Stomach (tissue), 4 donors: Measurements from ENCODE around the gene LMTK2.

ENCODE experiments used
- EP300 ChIP-seq: sonication (generic); formaldehyde crosslinking; IDR thresholded peaks from one replicate; pipeline ENCODE4 v1.6.1; 2017; ENCODE audit warnings: antibody characterized with exemption
- POLR2AphosphoS5 ChIP-seq, 3 donors: sonication (generic); formaldehyde crosslinking; IDR thresholded peaks; one replicate each; pipeline ENCODE4 v1.6.1; 2016; ENCODE audit warnings: antibody characterized with exemption in 3 of 3
- TF ChIP-seq, protein P1 (sequence below), 7 experiments: fragments of 450-650 bp in 4 of 7; fragments of 200-600 bp in 3 of 7; sonication (generic) in 3 of 7; IDR thresholded peaks; one replicate each; pipeline ENCODE4 v1.5.1; 2016 to 2019; ENCODE audit warnings: antibody characterized with exemption in 7 of 7, control low read depth in 2 of 7, mild to moderate bottlenecking in 1 of 7

DNA sequence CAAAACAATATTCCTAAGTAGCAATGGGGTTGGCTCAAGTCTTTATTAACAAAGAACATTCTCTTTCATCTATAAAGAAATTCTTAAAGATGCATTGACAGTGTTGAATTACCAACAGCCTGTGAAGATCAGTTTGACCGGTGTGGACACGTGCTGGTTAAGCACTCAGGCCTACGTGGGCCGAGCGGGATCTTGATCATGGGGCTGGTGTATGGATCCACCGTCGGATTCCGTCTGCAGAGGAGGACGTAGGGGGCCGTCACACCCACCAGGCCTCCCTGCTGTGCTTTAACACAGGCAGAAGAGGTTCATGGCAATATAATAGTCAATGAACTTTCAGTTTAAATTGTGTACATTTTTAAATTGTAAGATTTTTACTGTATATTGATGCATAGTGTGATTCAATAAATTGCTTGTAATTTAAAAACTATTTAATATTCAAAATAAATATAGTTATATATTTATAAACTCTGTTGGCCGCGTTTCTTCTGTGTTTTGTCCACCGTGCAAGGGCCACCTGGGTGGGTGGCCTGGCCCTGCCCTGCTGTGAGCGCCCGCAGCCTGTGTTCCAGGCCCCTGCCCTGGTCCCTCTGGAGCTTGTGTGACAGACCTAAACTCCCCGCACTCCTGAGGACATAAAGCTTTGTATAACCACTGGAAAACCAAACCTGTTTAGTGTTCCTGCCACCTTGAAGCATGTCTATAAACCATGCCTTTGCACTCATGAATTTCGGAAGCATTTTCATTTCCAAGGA lies 102.7 kb downstream of the LMTK2 start:
- TF ChIP-seq, protein P1, sequence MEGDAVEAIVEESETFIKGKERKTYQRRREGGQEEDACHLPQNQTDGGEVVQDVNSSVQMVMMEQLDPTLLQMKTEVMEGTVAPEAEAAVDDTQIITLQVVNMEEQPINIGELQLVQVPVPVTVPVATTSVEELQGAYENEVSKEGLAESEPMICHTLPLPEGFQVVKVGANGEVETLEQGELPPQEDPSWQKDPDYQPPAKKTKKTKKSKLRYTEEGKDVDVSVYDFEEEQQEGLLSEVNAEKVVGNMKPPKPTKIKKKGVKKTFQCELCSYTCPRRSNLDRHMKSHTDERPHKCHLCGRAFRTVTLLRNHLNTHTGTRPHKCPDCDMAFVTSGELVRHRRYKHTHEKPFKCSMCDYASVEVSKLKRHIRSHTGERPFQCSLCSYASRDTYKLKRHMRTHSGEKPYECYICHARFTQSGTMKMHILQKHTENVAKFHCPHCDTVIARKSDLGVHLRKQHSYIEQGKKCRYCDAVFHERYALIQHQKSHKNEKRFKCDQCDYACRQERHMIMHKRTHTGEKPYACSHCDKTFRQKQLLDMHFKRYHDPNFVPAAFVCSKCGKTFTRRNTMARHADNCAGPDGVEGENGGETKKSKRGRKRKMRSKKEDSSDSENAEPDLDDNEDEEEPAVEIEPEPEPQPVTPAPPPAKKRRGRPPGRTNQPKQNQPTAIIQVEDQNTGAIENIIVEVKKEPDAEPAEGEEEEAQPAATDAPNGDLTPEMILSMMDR (IDR thresholded peaks at IDR 0.05) = no peak
- TF ChIP-seq EP300 (no peak), POLR2AphosphoS5 (IDR thresholded peaks at IDR 0.05) (no peak)
